ENCODE data around the gene FTO.

DNA sequence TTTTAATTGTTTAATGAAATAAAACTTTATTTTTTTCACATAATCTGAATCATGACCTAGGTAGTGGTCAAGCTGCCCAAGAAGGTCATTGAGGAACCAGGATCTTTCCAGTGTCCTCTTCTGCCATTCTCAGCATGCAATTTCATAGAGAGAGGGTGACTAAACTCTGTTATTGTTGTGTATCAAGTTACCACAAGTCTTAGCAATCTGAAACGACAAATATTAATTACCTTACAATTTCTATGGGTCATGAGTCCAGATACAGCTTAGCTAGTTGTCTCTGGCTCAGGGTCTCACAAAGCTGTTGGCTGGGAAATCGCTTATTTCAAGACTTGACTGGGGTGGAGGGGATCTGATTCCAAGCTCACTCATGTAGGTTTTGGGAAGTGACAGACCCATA lies 37.6 kb downstream of the FTO start:
- TF ChIP-seq, protein P1, sequence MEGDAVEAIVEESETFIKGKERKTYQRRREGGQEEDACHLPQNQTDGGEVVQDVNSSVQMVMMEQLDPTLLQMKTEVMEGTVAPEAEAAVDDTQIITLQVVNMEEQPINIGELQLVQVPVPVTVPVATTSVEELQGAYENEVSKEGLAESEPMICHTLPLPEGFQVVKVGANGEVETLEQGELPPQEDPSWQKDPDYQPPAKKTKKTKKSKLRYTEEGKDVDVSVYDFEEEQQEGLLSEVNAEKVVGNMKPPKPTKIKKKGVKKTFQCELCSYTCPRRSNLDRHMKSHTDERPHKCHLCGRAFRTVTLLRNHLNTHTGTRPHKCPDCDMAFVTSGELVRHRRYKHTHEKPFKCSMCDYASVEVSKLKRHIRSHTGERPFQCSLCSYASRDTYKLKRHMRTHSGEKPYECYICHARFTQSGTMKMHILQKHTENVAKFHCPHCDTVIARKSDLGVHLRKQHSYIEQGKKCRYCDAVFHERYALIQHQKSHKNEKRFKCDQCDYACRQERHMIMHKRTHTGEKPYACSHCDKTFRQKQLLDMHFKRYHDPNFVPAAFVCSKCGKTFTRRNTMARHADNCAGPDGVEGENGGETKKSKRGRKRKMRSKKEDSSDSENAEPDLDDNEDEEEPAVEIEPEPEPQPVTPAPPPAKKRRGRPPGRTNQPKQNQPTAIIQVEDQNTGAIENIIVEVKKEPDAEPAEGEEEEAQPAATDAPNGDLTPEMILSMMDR (conservative IDR thresholded peaks at IDR 0.05 in 1 of 2, IDR thresholded peaks at IDR 0.05 in 1 of 2; ENCODE audit: extremely low read depth in 1 of 2, insufficient read depth in 1 of 2, low read depth in 1 of 2, low read length in 2 of 2): no peak
- TF ChIP-seq EZH2 (IDR thresholded peaks at IDR 0.05; ENCODE audit: borderline replicate concordance, low read length): no peak

All from mammary epithelial cell (primary cell).